SJCRH30 (cell line): ENCODE data around the gene PPEF1. TPM values are rescaled to one million over a fixed set of nuclear protein-coding genes. Genes with fewer than 3 reads are reported as not detected.

ENCODE experiments used
- DNase-seq, 2 experiments: peaks; one replicate each; pipeline ENCODE4 v3.0.0-alpha.2; 2015 to 2020
- H3K27ac ChIP-seq: fragments of 250-450 bp; sonication (Bioruptor Pico); 2 replicates; pipeline ENCODE4 v1.5.1; 2020; ENCODE audit warnings: mild to moderate bottlenecking, moderate library complexity
- H3K27me3 ChIP-seq: fragments of 250-450 bp; sonication (Bioruptor Pico); 2 replicates; pipeline ENCODE4 v1.5.1; 2020; ENCODE audit warnings: mild to moderate bottlenecking, moderate library complexity
- H3K36me3 ChIP-seq: fragments of 250-450 bp; sonication (Bioruptor Pico); 2 replicates; pipeline ENCODE4 v1.5.1; 2020; ENCODE audit warnings: mild to moderate bottlenecking, moderate library complexity
- H3K4me1 ChIP-seq: fragments of 250-450 bp; sonication (Bioruptor Pico); 2 replicates; pipeline ENCODE4 v1.5.1; 2020; ENCODE audit warnings: mild to moderate bottlenecking, moderate library complexity
- H3K4me3 ChIP-seq: fragments of 250-450 bp; sonication (Bioruptor Pico); 2 replicates; pipeline ENCODE4 v1.5.1; 2020; ENCODE audit warnings: mild to moderate bottlenecking, moderate library complexity
- H3K9me3 ChIP-seq: fragments of 250-450 bp; sonication (Bioruptor Pico); replicated peaks from 2 replicates; pipeline ENCODE4 v1.5.1; 2020; ENCODE audit warnings: mild to moderate bottlenecking, moderate library complexity
- total RNA-seq: library from RNA; depleted of rRNA; stranded (reverse); fragments of >200 nt; shearing (Covaris generic); gene quantifications from 2 replicates; pipeline ENCODE4 v1.2.3, GENCODE V29; 2014; rRNA removed

The PPEF1 gene, protein sequence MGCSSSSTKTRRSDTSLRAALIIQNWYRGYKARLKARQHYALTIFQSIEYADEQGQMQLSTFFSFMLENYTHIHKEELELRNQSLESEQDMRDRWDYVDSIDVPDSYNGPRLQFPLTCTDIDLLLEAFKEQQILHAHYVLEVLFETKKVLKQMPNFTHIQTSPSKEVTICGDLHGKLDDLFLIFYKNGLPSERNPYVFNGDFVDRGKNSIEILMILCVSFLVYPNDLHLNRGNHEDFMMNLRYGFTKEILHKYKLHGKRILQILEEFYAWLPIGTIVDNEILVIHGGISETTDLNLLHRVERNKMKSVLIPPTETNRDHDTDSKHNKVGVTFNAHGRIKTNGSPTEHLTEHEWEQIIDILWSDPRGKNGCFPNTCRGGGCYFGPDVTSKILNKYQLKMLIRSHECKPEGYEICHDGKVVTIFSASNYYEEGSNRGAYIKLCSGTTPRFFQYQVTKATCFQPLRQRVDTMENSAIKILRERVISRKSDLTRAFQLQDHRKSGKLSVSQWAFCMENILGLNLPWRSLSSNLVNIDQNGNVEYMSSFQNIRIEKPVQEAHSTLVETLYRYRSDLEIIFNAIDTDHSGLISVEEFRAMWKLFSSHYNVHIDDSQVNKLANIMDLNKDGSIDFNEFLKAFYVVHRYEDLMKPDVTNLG
- total RNA-seq, result 0.51 TPM in 1 of 2 replicates, not detected in the other

DNA sequence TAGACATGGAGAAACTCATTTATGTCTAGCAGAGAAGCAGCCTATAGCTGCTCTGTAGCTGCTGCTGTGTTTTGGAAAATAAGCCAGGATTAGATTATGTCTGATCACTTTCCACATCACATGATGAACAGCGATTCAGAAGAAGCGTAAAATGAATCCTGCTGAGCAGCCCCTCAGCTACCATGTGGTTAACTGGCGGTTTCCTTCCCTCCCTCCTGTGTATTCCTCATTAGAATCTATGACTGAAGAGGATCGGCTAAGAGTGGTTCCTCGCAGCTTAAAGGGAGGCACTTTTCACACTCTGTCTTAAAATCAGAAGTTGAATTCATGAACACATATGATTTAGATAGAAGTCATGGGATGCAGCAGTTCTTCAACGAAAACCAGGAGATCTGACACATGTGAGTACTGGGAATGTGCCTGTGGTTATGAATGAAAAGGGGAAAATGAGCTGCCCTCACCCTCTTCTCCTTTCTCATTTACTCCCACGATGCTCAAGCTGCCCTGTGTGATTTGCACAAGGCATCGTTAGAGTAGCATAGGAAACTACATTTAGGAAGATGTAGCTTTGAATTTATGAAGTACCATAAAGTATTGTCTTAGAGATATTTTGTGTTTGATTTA lies at the start of gene PPEF1:
TSS of gene PPEF1 (plus strand) at position 220 of the 624 bp plus-strand sequence. CDS start at position 356, 136 bp downstream.
- no peaks in the 10 kb centered on the region for H3K27me3 ChIP-seq
- H3K4me1 ChIP-seq, result peaks cover 5% of the 10 kb centered on the region
- no peaks in the 10 kb centered on the region for H3K9me3 ChIP-seq
- no peak within 1 kb of the TSS for H3K4me3 ChIP-seq
- H3K36me3 ChIP-seq, result no peaks in the 10 kb centered on the region
- DNase-seq, result peak in 1 of 2 experiments; percentile 26
- no peak within 1 kb of the TSS for H3K27ac ChIP-seq

DNA sequence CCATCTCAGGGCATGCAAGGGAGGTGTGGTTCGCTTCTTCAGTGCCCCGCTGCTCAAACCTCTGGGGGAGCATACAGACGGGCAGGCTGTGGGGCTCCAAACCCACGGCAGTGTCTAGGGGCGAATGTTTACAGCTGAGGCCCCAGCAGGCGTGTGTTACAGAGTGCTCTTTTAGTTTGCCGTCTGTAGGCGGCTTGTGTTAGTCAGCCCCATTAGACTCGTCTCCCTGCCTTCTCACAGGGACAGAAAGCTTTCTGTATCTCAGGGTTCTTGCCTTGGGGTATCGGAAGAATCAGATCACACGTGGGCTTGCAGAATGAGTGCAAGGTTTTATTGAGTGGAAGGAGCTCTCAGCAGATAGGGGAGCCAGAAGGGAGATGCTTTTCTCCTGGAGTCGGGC lies 46.2 kb upstream of the PPEF1 start:
- H3K4me3 ChIP-seq, result no peak overlapping the region
- H3K27me3 ChIP-seq, result no peaks in the 10 kb centered on the region
- DNase-seq, result no peak
- H3K27ac ChIP-seq, result no peak overlapping the region
- H3K9me3 ChIP-seq, result no peaks in the 10 kb centered on the region
- H3K4me1 ChIP-seq, result no peaks in the 10 kb centered on the region
- H3K36me3 ChIP-seq, result no peaks in the 10 kb centered on the region

DNA sequence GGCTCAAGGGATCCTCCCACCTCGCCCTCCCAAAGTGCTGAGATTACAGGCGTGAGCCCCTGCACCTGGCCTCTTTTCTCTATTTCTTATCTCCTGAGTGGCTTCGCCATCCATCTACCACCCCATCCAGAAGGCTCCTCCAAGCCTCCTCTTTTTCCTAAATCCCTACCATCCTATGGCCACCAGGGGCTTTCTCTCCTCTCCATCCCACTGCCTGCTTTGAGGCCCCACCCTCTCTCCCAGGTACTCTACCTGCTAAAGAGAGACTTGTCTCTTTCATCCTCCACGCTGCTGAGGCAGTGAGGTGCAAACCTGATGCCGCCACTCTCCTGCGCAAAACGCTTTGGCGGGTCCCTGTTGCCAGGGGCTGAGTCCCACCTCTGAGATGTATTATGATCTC lies 42.5 kb upstream of the PPEF1 start:
- DNase-seq, result no peak
- H3K27me3 ChIP-seq, result no peaks in the 10 kb centered on the region
- no peak overlapping the region for H3K27ac ChIP-seq
- H3K4me3 ChIP-seq, result no peak overlapping the region
- H3K36me3 ChIP-seq, result no peaks in the 10 kb centered on the region
- no peaks in the 10 kb centered on the region for H3K9me3 ChIP-seq
- H3K4me1 ChIP-seq, result no peaks in the 10 kb centered on the region

DNA sequence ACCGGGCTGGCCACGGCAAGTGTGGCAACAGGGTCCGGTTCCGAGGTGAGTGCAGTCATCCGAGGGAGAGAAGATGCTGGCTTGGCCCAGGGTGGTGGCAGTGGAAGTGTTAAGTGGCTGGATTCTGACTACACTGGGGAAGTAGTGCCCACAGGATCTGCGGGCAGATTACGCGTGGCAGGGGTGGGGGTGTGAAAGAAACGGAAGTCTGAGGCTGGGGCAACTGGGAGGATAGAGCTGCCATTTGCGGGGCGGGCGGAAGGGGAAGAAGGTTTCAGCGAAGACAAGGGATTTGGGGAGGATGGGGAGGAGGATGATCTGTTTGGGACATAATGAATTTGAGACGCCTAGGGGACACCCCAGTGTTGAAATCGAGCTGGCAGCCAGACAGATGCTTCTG lies 40.8 kb upstream of the PPEF1 start:
- Histone ChIP-seq H3K9me3 (no peaks in the 10 kb centered on the region), H3K4me3 (no peak overlapping the region), H3K27me3 (no peaks in the 10 kb centered on the region), H3K27ac (no peak overlapping the region), H3K36me3 (no peaks in the 10 kb centered on the region), H3K4me1 (no peaks in the 10 kb centered on the region)
- DNase-seq, result no peak

DNA sequence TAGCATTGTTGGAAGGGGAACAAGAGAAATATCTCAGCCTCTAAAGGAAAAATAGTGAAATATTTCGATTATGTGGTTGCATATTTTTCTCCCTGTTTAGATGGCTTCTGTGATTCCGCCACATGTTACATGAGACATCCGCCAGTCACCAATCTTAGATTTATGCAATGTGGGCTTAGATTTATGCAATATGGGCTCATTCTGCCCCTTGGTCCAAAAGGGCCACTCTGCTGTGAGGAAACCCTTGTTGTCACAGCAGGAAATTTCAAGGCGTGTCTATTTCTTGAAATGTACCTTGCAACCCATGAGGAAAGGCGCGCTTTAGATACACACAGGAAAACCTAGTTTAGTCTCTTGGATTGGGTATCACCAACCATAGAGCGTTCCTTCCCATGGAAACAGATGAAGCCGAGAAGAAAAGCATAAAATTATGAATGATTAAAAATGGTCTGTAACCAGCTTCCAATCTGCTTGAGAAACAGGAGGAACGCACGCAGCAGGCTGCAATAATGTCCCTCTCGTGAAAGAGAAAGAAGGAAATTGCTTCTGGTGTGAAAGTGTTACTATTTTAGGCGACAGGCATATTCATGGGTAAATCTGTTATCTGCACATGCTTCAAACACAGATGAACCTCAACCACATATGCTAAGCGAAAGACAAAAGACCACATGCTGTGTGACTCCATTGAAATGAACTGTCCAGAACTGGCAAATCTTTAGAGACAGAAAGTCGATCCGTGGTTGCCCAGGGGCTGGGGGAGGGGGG lies 39.2 kb upstream of the PPEF1 start:
- H3K4me3 ChIP-seq, result no peak overlapping the region
- no peaks in the 10 kb centered on the region for H3K27me3 ChIP-seq
- no peaks in the 10 kb centered on the region for H3K4me1 ChIP-seq
- H3K9me3 ChIP-seq, result no peaks in the 10 kb centered on the region
- DNase-seq, result no peak
- H3K27ac ChIP-seq, result no peak overlapping the region
- no peaks in the 10 kb centered on the region for H3K36me3 ChIP-seq

DNA sequence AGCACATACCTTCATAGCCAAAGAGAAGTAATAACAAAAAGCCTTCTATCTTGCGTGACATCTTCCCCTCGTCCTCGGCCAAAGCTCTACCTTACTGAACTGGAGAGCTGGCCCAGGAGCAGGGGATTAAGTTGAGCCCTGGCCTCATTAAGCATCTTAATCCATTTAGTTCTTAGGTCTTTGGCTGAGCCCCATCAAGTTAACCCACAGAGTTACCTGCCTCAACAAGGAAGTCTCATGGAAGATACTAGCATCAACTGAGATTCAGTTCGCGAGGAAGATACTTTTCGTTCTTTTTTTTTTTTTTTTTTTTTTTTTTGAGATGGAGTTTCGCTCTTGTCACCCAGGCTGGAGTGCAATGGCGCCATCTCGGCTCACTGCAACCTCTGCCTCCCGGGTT lies 35.4 kb upstream of the PPEF1 start, which contains the start of gene RS1:
TSS of gene RS1 (minus strand) at position 101 of the 400 bp plus-strand sequence. CDS start at position 61, 40 bp downstream.
- Histone ChIP-seq H3K27me3 (no peaks in the 10 kb centered on the region), H3K4me1 (no peaks in the 10 kb centered on the region), H3K27ac (no peak within 1 kb of the TSS), H3K9me3 (no peaks in the 10 kb centered on the region), H3K36me3 (no peaks in the 10 kb centered on the region), H3K4me3 (no peak within 1 kb of the TSS)
- no peak for DNase-seq

DNA sequence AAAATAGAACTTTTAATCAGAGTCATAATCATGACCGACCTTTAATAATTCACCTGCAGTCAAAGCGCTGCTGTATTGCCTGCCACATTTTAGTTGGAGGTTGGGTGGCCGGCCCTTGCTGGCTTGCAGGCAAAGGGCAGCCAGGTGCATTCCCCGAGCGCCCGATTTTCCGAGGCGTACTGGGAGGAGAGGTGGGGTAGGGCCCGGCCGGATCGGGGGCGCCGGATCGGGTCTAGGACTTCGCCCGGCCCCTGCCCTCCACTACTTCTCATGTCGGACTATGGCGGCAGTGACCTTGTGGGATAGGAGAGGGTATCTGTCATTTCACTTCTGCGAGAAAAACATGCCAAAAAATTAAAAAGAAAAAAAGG lies 33.0 kb upstream of the PPEF1 start:
- DNase-seq, result peak in 1 of 2 experiments; percentile 42
- peak overlapping the region; percentile 72; the same call in 1 of the 2 replicates for H3K27ac ChIP-seq
- H3K9me3 ChIP-seq, result no peaks in the 10 kb centered on the region

DNA sequence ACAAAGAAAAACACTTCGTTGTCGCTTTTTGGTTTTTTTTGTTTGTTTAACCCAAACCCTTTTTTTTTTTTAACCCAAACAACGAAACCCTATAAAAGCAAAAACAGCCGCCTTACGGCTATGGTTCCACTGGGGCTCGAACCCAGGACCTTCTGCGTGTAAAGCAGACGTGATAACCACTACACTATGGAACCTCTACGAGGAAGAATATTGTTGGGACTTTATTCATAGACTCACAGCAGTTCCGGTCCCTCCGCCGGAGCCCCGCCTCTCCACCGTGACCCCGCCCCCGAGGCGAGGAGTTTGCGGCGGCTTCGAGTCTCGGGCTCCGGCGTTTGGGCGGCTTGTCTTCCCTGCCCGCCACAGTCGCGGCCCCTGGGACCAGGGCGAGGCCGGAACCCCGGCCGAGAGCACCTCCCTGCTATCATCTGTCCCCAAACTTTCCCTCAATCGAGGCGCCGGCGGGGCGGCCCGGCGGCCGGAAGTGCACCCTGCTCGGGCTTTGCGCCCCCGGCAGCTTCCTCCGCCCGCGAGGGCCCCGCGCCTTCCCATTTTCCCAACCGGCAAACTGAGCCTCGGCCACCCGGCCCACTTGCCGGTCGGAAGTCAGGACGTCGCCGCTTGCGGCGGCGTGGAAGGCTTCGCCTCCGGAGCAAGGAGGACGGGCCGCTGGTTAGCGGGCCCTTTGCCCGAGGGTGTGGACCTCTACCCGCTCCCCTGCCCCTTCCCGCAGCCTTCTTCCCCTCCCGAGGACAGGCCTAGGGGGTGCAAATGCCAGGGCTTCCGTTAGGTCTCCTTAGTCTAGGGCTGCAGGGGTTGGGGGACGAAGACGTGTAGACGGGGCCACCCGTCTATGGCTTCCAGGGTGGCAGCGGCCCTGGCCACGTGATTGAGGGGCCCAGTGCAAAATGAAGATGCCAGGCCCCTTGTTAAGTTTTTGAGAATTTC lies 32.4 kb upstream of the PPEF1 start:
- no peaks in the 10 kb centered on the region for H3K27me3 ChIP-seq
- H3K4me3 ChIP-seq, result peak overlapping the region; percentile 81
- no peaks in the 10 kb centered on the region for H3K4me1 ChIP-seq
- no peaks in the 10 kb centered on the region for H3K36me3 ChIP-seq
- peak overlapping the region; percentile 72 for H3K27ac ChIP-seq
- peak; percentile 75 to 89 for DNase-seq
- H3K9me3 ChIP-seq, result no peaks in the 10 kb centered on the region

More for the DNA sequence above, 33.0 kb upstream of the PPEF1 start:
- Histone ChIP-seq H3K4me1 (no peaks in the 10 kb centered on the region), H3K36me3 (no peaks in the 10 kb centered on the region), H3K4me3 (peak overlapping the region; percentile 81), H3K27me3 (no peaks in the 10 kb centered on the region)

DNA sequence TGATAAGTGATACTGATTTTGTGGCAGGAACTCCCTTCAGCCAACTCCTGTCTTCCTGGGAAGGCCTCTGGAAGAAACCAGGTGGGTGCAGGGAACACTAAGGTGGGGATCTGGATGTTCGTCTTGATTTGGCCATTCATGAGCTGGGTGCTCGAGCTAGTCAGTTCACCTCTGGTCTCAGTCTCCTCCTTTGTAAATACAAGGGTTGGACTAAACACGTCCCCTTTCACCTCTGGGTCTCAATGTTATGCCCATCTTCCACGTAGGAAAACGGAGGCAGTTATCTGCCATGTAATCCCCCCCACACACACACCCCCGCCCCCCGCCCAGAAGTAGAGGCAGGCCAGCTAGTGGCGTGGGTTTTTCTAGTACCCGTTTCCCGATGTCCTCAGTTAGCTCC lies 31.4 kb upstream of the PPEF1 start:
- Histone ChIP-seq H3K4me1 (no peaks in the 10 kb centered on the region), H3K4me3 (peak overlapping the region; percentile 81), H3K27ac (no peak overlapping the region), H3K36me3 (no peaks in the 10 kb centered on the region), H3K9me3 (no peaks in the 10 kb centered on the region), H3K27me3 (no peaks in the 10 kb centered on the region)
- DNase-seq, result no peak

DNA sequence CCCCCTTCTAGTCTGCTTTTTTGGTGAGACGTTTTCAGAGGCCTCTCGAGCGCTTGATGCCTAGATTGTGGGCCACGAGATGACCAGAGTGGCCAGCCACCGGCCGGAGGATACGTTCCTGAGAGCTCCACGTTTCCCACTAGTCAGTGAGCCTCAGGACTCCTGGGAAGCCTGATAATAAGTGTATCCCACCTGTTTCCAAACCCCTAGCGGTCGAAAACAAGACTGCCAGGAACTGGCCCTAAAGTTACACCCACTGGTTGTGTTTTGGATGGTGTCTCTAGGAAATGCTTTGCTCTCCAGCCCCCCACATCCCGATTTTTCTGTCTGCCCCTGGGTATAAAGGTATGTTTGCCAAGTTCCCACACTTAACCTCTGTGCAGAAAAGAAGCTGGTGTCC lies 31.0 kb upstream of the PPEF1 start:
- DNase-seq, result peak; percentile 61 to 74
- Histone ChIP-seq H3K36me3 (no peaks in the 10 kb centered on the region), H3K4me1 (no peaks in the 10 kb centered on the region), H3K27me3 (no peaks in the 10 kb centered on the region), H3K27ac (no peak overlapping the region), H3K4me3 (peak overlapping the region; percentile 81), H3K9me3 (no peaks in the 10 kb centered on the region)

DNA sequence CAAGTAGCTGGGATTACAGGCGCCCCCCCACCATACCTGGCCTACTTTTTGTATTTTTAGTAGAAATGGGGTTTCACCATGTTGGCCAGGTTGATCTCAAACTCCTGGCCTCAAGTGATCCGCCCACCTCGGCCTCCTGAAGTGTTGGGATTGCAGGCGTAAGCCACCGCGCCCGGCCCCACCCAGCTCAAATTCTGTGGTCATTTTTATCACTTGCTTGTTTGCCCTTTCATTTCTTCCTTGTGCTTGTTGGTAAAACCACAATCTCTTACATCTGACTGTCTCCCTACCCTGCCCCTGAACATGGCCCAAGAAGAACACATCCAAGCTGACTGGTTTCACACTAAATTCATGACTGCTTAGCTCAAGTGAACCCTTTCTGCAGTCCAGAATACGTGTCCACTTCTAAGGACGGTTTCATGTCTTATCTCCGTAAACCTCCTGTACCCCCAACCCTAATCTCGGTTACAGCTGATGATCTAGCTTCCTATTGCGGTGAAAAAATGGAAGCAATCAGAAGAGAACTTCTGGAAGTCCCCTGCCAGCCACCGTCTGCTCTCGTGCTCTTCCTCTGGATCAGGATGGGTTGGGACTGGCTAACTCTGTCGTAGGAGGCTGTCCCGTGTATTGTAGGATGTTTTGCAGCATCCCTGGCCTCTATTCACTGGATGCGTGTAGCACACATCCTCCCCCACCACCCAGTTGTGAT lies 30.1 kb upstream of the PPEF1 start:
- Histone ChIP-seq H3K27ac (no peak overlapping the region), H3K4me3 (no peak overlapping the region), H3K27me3 (no peaks in the 10 kb centered on the region), H3K4me1 (no peaks in the 10 kb centered on the region), H3K36me3 (no peaks in the 10 kb centered on the region), H3K9me3 (no peaks in the 10 kb centered on the region)
- no peak for DNase-seq

DNA sequence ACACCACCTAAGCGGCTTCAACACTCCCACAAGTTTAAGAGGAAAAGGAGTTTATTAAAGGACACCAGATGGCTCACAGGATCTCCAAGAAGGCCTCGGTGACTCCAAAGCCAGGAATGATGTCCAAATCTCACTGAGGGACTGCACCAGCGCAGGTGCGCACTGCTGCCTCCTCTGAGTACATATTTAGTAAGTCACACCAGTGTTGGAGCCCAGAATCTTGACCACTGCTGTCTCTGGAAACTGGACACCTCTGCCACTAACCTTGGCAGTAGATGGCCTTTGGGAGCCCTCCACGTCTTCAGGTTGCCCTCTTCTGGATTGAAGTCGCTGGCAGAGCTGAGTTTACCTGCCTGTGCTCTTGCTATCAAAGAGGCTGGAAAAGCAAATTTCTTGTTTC lies 25.4 kb upstream of the PPEF1 start:
- Histone ChIP-seq H3K9me3 (no peaks in the 10 kb centered on the region), H3K27me3 (no peaks in the 10 kb centered on the region; the same call in 1 of the 2 replicates), H3K27ac (no peak overlapping the region), H3K36me3 (no peaks in the 10 kb centered on the region), H3K4me3 (no peak overlapping the region), H3K4me1 (no peaks in the 10 kb centered on the region)
- no peak for DNase-seq

DNA sequence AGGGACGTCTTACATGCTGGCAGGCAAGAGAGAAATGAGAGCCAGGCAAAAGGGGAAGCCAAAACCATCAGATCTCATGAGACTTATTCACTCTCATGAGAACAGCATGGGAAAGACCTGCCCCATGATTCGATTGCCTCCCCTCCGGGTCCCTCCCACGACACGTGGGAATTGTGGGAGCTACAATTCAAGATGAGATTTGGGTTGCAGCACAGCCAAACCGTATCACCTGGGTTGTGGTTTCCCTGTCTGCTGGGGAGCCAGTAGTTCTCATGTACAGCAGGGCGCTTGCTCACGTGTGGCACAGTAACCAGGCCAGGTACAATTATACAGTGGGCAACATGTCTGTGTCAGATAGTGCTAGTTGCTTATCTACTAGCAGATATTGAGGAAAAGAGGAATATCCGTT lies 24.5 kb upstream of the PPEF1 start:
- DNase-seq, result no peak
- Histone ChIP-seq H3K27ac (no peak overlapping the region), H3K9me3 (no peaks in the 10 kb centered on the region), H3K36me3 (no peaks in the 10 kb centered on the region), H3K4me3 (no peak overlapping the region), H3K4me1 (no peaks in the 10 kb centered on the region), H3K27me3 (no peaks in the 10 kb centered on the region; the same call in 1 of the 2 replicates)
